GM19025 (cell line): ENCODE results near the gene GPRIN1.
"Not testable (repeated sequence)": the region's sequence is repeated elsewhere in the genome, so short reads cannot be mapped to it uniquely, and the experiment has no call there.

Source experiments
- ATAC-seq: cut with Tn5 transposase; IDR thresholded peaks from one replicate; pipeline ENCODE4 v1.9.1; 2021; ENCODE audit warnings: mild to moderate bottlenecking, low read depth, moderate library complexity; ENCODE audit not compliant: unreplicated experiment

GPRIN1 gene

DNA sequence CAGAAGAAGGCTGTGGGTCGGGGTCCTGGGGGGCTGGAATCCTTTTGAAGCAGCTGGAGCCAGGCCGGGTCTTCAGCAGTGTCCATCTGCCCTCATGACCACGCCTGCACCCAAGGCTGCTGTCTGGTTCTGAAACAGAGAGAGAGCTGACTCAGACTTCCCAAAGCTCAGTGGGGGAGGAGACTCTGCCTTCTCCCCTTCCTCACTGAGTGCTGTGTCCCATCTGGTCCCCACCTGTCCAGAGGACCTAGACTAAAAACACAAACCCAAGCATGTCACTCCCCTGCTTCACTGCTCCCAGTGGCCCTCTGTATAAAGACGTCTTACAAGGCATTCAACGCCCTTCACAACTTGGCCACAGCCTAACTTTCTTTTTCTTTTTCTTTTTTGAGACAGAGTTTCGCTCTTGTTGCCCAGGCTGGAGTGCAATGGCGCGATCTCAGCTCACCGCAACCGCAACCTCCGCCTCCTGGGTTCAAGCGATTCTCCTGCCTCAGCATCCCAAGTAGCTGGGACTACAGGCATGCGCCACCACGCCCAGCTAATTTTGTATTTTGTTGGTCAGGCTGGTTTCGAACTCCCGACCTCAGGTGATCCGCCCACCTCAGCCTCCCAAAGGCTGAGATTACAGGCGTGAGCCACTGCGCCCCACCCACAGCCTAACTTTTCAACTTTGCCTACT, 10.1 kb downstream of the GPRIN1 start:
- not testable (repeated sequence) for ATAC-seq

DNA sequence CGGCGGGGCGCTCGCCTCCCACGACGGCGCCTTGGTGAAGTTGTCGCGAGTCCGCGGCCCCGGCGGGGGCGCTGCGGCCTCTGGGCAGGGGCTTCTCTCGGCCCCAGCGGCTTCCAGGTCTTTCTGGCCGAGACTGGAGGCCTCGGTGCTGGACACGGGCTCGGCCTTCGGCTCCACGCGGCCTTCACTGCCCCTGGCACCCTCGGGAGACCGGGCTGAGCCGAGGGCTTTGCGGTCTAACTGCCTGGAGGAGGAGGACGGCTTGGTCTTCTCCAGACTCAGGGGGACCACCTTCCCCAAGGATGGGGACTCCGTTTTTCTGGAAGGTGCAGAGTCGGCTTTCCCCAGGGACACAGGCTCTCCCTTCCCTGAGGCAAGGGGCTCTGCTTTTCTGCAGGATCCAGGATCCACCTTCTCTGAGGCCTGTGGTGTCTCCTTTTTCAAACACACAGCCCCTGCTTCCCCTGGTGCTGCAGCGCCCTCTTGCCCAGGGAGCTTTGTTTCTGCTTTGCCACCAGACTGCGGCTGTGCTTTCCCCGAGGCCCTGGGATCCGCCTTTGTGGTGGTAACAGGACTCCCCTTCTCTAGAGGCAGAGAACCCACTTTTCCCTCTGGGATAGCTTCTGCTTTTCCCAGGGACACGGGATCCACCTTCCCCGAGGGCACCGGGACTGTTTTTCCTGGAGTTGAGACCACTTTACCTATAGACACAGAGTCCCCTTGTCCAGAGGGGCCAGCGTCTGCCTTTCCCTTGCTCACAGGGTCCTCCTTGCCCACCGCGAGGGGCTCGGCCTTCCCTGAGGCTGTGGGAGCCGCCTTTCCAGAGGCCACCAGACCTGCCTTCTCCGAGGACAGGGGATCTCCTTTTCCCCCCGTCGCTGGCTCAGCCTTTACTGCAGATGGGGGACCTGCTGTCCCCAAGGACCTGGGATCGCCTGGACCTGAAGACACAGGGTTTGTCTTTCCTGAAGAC, 12.3 kb downstream of the GPRIN1 start:
- no peak for ATAC-seq

- ATAC-seq, result peak; percentile 62
Observed at GRCh38 chr5:176596689-176597416, 13.1 kb downstream of the GPRIN1 start.

GRCh38 chr5:176596069-176596644, 13.8 kb downstream of the GPRIN1 start:
- ATAC-seq, result no peak

DNA sequence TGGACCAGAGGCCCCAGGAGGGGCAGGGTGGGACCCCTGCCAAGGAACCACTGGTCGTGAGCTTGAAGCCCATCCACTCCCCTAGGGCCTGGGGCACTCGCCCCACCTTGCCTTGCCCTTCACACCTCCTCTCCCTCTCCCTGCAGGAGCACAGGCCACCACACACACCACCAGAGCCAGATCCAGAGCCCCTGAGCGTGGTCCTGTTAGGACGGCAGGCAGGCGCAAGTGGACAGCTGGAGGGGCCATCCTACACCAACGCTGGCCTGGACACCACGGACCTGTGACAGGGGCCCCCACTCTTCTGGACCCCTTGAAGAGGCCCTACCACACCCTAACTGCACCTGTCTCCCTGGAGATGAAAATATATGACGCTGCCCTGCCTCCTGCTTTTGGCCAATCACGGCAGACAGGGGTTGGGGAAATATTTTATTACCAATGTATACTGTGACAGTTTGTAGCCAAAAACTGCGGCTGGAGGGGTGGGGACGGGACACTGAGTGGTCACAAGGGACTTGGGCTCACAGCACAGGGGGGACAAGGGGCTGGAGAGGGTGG, 14.5 kb downstream of the GPRIN1 start:
- no peak for ATAC-seq

DNA sequence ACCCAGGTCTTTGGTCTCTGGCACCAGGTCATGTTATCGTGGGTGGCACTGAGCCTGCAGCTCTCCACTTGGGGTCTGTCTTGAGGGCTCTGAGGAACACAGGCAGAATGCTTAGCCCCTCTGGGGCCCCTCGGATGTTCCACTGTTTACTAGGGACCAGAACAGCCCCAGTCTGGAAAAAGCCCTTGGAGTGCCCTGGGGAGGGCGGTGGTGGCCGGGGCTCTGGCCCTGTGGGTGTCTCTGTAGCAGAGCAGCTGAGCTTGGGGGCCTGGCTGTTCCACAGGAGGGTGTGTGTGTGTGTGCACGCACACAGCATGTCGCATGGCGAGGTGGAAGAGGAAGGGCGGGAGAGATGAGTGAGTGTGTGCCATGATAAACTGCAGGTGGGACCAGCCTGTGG, 15.4 kb downstream of the GPRIN1 start:
- ATAC-seq, result no peak

GRCh38 chr5:176593273-176593869, 16.6 kb downstream of the GPRIN1 start:
- no peak for ATAC-seq

DNA sequence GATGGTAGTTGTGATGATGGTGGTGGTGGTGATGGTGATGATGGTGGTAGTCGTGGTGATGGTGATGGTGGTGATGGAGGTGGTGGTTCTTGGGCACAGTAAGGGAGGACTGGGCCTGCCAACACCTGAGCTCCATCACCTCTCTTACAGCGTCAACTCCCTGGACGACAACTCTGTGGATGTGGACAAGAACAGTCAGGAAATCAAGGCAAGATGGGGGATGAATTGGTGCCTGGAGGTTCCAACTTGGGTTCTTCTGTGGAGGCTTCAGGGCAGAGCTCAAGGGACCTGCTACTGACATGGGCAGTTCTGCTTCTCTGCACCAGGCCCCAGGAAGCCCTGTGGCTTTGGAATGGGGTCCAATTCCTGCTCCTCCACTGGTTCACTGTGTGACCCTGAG, 17.4 kb downstream of the GPRIN1 start:
- ATAC-seq, result no peak

GRCh38 chr5:176591667-176592066, 18.3 kb downstream of the GPRIN1 start:
- not testable (repeated sequence) for ATAC-seq

- no peak for ATAC-seq
Observed at GRCh38 chr5:176590035-176590717, 19.8 kb downstream of the GPRIN1 start.

DNA sequence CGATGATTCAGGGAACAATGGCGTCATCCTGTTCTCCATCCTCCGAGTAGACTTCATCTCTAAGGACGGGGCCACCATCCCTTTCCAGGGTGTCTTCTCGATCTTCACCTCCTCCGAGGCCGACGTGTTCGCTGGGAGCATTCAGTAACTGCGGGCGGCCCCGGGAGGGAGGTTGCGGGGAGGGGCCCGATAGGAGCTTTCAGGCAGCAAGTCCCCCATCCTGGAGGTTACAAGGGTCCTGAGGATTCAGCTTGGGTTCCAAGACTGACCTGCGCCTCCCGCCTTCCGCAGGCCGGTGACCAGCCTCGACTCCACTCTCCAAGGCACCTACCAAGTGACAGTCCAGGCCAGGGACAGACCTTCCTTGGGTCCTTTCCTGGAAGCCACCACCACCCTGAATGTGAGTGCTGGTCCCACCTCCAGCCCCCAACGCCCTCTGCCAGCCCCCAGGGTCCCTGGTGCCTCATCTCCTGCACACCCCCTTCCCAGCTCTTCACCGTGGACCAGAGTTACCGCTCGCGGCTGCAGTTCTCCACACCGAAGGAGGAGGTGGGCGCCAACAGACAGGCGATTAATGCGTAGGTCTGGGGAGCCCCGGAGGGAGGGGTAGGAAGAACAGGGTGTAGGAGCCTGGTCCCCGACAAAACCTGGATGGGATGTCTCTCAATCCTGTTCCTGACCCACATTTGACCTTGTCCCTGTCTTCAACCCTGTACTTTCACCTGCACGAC, 20.8 kb downstream of the GPRIN1 start:
- ATAC-seq, result no peak

GRCh38 chr5:176588297-176588696, 21.7 kb downstream of the GPRIN1 start:
- ATAC-seq, result no peak

- ATAC-seq, result no peak
Observed at GRCh38 chr5:176587398-176587797, 22.6 kb downstream of the GPRIN1 start.

- ATAC-seq, result no peak
Observed at GRCh38 chr5:176583076-176583475, 26.9 kb downstream of the GPRIN1 start.

DNA sequence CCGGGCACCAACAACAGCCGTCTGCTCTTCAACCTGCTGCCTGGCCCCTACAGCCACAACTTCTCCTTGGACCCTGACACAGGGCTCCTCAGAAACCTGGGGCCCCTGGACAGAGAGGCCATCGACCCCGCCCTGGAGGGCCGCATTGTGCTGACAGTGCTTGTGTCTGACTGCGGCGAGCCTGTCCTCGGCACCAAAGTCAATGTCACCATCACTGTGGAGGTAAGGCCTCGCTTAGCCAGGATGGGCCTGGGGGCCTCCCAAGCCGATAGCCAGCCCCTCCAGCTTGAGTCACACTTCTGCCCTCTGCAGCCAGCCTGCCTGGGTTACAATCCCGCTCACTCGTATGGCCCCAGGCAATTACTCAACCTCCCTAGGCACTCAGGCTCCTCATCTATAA, 28.6 kb downstream of the GPRIN1 start:
- no peak for ATAC-seq

DNA sequence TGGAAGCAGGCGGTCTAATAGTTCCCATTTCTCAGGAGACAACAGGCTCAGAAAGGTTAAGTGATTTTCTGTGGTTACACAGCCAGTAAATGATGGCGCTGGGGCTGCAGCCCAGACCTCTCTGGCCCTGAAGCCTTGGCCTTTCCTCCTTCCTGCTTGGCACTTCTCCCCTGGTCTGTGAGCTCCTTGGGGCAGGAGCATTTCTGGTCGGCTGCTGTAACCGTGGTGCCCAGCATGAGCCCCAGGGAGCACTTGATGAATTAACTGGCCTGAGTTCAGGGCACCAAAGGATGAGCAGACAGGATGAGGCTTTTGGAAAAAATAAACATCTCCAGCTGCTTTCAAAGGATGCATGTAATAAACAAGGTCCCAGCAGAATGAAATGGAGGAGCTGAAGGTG, 30.6 kb downstream of the GPRIN1 start:
- ATAC-seq, result no peak

- no peak for ATAC-seq
Observed at GRCh38 chr5:176578391-176578808, 31.6 kb downstream of the GPRIN1 start.

DNA sequence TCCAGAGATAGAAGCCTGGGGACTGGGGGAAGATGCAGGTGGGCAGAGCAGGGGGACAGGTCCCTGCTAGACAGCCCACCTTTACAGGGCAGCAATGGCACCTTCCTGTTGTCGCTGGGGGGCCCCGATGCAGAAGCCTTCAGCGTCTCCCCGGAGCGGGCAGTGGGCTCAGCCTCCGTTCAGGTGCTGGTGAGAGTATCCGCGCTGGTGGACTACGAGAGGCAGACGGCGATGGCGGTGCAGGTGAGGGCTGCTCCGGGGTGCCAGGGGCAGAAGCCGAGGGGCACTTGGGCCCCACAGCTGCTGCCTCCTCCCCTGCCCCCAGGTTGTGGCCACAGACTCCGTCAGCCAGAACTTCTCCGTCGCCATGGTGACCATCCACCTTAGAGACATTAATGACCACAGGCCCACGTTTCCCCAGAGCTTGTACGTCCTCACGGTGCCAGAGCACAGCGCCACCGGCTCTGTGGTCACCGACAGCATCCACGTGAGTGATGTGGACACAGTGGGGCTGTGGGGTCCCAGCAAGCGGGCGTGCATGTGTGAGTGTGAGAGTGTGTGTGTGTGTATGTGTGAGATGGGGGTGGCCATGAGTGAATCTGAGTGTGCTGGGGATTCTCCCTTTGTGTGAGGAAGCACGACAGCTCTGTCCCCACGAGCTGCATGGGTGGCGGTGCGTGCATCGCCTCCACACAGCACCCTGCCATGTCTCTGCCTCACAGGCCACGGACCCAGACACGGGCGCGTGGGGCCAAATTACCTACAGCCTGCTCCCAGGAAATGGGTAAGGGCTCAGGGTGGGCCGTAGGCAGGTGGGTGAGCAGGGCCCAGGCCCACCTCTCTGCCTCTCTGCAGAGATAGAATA, 32.4 kb downstream of the GPRIN1 start:
- ATAC-seq, result no peak
